ENCODE data around the gene PPP1R7. TPM values are rescaled to one million over a fixed set of nuclear protein-coding genes. Genes with fewer than 3 reads are reported as not detected.

The PPP1R7 gene
- total RNA-seq, 1 donor from 2014 or later = 61.5 TPM

GRCh38 chr2:241133436-241133820 lies 16.8 kb upstream of the PPP1R7 start:
- no peak overlapping the region for H3K27ac ChIP-seq (replicated peaks)
- TF ChIP-seq CTCF (IDR thresholded peaks at IDR 0.05; ENCODE audit: borderline replicate concordance) = no peak
- no peaks in the 10 kb centered on the region for H3K36me3 ChIP-seq
- no peaks in the 10 kb centered on the region for H3K9me3 ChIP-seq (replicated peaks)
- intact Hi-C loops (cut with micrococcal nuclease) = no loop called here
- no peak for DNase-seq
- no peaks in the 10 kb centered on the region for H3K27me3 ChIP-seq (ENCODE audit: low read depth)
- H3K4me3 ChIP-seq = no peak overlapping the region
- H3K4me1 ChIP-seq = no peaks in the 10 kb centered on the region

- DNase-seq = no peak
- TF ChIP-seq CTCF (IDR thresholded peaks at IDR 0.05; ENCODE audit: borderline replicate concordance) = no peak
- Histone ChIP-seq H3K9me3 (replicated peaks) (no peaks in the 10 kb centered on the region), H3K27me3 (ENCODE audit: low read depth) (no peaks in the 10 kb centered on the region), H3K36me3 (no peaks in the 10 kb centered on the region), H3K27ac (replicated peaks) (no peak overlapping the region), H3K4me3 (no peak overlapping the region), H3K4me1 (no peaks in the 10 kb centered on the region)
- intact Hi-C loops (cut with micrococcal nuclease) = no loop called here
Observed at GRCh38 chr2:241134711-241135110, 15.6 kb upstream of the PPP1R7 start.

GRCh38 chr2:241135737-241136136 lies 14.5 kb upstream of the PPP1R7 start:
- H3K9me3 ChIP-seq (replicated peaks) = no peaks in the 10 kb centered on the region
- intact Hi-C loops (cut with micrococcal nuclease) = no loop called here
- no peaks in the 10 kb centered on the region for H3K27me3 ChIP-seq (ENCODE audit: low read depth)
- H3K4me1 ChIP-seq = no peaks in the 10 kb centered on the region
- H3K36me3 ChIP-seq = no peaks in the 10 kb centered on the region
- TF ChIP-seq CTCF (IDR thresholded peaks at IDR 0.05; ENCODE audit: borderline replicate concordance) = no peak
- no peak overlapping the region for H3K27ac ChIP-seq (replicated peaks)
- H3K4me3 ChIP-seq = no peak overlapping the region
- no peak for DNase-seq

GRCh38 chr2:241136191-241136590 lies 14.1 kb upstream of the PPP1R7 start:
- TF ChIP-seq CTCF (IDR thresholded peaks at IDR 0.05; ENCODE audit: borderline replicate concordance) = no peak
- Histone ChIP-seq H3K27ac (replicated peaks) (no peak overlapping the region), H3K4me1 (no peaks in the 10 kb centered on the region), H3K9me3 (replicated peaks) (no peaks in the 10 kb centered on the region), H3K4me3 (no peak overlapping the region), H3K36me3 (no peaks in the 10 kb centered on the region), H3K27me3 (ENCODE audit: low read depth) (no peaks in the 10 kb centered on the region)
- no peak for DNase-seq
- intact Hi-C loops (cut with micrococcal nuclease) = no loop called here

GRCh38 chr2:241136661-241137260 lies 13.5 kb upstream of the PPP1R7 start:
- Histone ChIP-seq H3K27ac (replicated peaks) (no peak overlapping the region), H3K36me3 (no peaks in the 10 kb centered on the region), H3K4me1 (no peaks in the 10 kb centered on the region), H3K4me3 (no peak overlapping the region), H3K9me3 (replicated peaks) (no peaks in the 10 kb centered on the region), H3K27me3 (ENCODE audit: low read depth) (no peaks in the 10 kb centered on the region)
- TF ChIP-seq CTCF (IDR thresholded peaks at IDR 0.05; ENCODE audit: borderline replicate concordance) = no peak
- DNase-seq = no peak
- intact Hi-C loops (cut with micrococcal nuclease) = no loop called here
